Measurements from ENCODE around the gene EML6.
"Not testable (repeated sequence)": the region's sequence is repeated elsewhere in the genome, so short reads cannot be mapped to it uniquely, and the experiment has no call there.

EML6 gene

DNA sequence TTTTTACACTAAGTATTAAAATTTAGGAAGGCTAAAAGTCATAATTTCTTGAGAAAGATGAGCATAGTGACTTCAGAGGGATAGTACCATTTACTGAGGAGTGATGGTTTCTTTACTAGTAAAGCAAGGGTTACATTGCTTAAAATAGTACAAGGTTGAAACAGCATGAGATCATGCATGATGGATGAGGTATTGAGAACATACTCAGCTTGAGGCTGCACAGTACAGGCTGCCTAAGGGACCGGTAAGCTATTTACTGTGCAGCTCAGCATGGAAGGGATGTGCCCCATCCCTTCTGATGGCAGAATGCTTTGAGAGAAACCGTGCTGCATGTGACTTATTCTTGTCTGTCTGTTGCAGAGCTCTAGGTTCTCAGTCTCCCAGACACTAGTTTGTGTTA lies 122.1 kb downstream of the EML6 start:
- DNase-seq (ENCODE audit: low read depth), result no peak

DNA sequence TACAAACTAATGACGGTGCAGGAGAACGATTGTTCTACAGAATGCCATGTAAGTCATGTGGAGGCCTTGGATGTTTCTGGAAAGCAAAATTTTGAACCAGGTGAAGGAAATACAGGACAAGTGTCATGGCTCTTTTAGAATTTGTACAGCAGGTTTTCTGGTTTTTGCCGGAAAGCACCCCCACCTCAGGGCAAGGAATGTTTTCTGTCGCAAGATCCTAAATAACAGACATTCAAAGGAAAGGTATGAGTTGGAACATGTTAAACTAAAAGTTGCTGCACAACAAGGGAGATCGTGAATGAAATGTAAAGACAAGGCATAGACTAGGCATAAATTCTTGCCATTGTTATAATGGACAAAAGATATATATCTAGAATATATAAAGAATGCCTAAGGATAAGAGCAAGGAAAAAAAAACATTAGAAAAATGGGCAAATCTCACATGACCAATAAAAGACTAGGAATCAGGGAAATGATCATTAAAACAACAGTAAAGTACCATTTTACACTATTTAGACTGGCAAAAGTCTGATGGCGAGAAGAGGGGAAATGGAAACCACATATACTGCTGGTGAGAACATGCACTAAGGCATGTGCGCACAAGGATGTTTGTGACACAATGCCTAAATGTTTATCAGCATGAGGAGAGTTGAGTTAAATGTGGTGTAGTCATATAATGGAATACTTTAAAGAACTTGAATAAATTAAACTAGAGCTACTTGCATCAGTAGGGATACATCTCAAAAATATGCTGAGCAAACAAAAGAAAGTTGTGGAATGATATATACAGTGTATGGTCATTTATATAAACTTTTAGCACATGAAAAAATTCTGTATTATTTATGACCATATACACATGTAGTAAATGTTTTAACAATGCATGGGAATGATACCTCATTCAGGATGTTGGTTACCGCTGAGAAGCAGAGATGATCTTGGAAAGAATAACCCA lies 127.0 kb downstream of the EML6 start:
- no peak for DNase-seq (ENCODE audit: low read depth)

DNA sequence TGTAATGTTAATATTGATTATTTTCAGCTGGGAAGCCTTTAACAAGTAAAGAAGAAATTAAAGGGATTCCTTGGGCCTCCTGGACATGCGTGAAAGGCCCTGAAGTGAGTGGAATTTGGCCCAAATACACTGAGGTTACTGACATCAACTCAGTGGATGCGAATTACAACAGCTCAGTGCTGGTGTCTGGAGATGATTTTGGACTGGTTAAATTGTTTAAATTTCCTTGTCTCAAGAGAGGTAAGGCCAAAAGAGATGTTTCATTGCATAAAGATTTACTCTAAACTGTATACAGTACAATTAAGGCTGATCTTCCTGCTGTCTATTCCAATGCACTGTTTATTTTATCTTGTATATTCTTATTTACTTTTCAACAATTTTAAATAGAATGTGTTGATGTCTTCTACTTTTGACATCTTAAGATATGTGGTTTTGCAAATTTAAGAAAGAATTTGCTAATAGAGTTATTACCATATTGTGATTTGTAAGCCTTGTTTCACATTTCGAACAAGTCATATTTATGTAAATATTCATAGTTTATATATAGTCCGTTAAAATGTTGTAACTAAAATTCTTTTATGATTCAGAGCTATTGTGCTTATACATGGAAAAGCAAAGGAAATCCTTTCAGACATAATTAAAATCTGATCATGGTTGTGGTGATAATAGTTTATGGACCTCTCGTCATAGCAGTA lies 130.3 kb downstream of the EML6 start:
- no peak for DNase-seq (ENCODE audit: low read depth)

DNA sequence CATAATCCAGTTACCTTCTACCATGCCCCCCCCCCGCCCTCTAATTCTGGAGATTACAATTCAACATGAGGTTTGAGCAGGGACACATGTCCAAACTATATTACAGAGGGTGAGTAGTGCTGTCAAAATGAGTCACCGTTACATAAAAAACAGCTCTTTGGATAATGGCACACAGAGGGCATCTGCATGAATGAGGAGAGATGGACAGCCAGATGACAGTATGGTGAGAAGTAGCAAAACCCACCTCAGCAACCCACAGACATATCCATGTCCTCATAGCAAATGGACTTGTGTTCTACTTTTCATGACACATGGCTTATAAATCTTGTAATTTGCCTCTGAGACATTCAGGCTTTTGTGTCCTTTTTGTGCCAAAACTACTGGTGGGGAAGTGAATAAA lies 132.0 kb downstream of the EML6 start:
- no peak for DNase-seq (ENCODE audit: low read depth)

DNA sequence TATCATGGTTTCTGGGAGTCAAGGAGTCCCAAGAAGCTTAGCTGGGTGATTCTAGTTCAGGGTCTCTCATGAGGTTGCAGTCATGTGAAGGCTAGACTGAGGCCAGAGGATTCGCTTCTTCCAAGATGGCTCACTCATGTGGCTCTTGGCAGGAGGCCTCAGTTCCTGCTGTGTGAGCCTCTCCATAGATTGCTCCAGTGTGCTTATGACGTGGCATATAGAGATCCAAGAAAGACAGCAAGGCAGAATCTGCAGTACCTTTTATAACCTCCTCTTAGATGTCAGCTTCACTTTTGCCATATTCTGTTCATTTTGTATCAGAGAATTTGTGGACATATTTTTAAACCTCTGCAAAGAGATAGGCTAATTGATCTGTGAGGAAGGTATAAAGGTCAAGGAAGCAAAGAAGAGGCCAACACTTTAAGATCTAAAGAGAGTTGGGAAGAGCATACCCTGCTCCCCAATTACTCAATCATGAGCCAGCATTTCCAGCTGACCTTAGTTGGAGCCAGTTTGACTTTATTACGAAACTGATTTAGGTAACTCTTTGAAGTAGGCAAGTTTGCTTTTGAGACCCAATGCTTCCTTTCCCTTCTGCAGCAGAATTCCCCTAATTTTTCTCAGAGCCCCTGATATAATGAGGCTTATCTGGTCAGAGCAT lies 134.7 kb downstream of the EML6 start:
- DNase-seq (ENCODE audit: low read depth), result no peak

DNA sequence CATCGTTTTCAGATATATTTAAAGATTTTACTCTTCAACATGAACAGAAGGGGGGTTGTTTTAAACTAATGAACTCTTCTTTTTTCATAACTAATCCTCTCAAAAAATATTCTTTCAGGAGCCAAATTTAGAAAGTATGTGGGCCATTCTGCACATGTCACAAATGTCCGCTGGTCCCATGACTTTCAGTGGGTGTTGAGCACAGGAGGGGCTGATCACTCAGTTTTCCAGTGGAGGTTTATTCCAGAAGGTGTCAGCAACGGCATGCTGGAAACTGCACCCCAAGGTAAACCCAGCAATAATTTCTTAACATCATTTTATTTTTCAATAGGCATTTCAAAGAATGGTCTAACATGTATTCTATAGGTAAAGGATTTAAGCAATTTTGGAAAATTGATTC lies 136.0 kb downstream of the EML6 start:
- DNase-seq (ENCODE audit: low read depth), result no peak

DNA sequence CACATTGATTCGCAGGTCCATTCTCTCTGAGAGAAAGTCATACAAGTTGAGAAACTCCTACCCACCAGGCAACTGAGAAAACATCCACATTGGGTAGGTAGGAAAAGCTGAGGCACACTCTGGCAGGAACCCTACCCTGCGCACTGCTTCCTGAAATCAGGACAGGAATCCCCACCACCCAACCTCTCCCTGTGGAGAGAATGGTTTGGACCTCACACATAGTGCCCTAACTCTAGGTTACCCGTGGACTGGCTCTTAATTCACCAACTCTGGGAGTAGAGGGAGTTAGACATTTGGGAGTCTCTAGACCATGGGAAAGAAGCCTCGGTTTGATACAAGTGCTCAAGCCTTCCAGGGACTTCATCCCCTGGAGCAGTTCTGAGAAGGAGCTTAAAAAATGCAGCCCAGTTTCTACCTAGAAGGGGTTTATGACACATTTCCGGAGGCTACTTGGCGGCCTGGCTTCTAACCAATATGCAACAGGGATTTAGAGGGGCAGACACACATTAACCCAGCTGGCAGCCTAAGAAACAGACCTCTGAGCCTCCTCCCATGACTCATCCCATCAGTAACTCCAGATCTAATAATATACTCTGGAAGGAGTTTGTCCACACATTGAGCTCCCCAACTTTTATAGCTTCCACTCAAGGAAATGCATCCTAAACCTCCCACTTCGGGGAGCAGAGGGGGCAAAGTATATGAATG lies 136.7 kb downstream of the EML6 start:
- no peak for DNase-seq (ENCODE audit: low read depth)

DNA sequence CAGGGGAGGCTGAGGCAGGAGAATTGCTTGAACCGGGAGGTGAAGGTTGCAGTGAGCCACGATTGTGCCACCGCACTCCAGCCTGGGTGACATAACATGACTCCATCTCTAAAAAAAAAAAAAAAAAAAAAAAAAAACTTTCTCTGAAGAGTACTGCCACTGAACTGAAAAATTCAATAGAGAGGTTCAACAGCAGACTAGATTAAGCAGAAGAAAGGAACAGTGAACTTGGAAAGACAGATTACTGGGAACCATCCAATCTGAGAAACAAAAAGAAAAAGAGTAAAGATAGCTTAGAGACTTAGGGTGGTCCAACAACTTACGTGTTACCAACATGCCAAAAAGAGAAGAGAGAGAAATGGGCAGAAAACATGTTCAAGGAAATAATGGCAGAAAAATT lies 138.8 kb downstream of the EML6 start:
- no peak for DNase-seq (ENCODE audit: low read depth)

DNA sequence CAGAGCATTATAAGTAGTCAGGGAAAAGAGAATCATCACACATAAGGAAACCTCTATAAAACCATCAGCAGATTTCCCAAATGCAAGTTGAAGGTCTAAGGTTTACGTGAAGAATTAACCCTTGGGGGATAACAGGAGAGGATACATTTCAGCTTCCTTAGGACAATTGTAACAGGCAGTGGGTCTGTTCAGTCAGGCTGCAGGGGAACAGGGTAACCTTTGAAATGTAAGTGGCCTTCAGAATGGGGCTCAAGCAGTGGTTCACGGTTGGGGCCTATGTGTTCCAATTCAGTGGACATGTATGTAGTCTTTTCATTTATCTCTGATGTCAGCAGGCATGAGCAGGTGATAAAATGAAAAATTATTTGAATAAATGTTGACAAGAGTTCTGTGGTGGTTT lies 139.3 kb downstream of the EML6 start:
- DNase-seq (ENCODE audit: low read depth), result no peak

DNA sequence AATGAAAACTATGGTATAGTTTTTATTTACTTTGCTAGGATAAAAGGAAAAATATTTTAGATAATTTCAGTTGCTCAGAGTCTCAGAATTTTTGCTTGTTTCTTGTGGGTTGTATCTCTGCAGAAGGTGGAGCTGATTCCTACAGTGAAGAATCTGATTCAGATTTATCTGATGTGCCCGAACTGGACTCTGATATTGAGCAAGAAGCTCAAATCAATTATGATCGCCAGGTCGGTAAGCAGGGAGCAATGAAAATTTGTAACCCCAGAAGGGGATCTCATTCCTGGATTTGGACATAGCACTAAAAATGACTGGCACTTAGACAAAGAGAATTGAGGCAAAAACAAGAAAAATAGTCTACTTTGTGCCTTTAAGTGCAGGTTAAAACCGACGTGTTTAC lies 140.2 kb downstream of the EML6 start:
- DNase-seq (ENCODE audit: low read depth), result no peak

DNA sequence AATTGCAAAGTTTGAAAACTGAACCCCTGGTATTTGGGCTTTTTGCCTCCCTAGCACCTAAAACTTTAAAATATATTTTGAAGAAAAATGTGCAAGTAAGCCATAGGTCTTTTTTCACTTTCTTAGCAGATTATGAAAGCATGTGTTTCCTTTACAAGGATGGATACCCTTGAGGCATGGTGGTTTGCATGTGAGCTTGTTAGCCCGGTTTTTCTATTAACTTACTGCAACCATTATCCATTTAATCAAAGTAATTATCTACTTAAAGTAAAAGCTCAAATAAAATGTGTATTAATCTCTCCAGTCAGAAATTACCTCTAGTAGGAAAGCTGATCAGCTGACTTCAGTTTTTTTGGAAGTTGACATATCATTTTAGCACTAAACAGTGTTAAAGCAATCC lies 140.6 kb downstream of the EML6 start:
- DNase-seq (ENCODE audit: low read depth), result no peak

DNA sequence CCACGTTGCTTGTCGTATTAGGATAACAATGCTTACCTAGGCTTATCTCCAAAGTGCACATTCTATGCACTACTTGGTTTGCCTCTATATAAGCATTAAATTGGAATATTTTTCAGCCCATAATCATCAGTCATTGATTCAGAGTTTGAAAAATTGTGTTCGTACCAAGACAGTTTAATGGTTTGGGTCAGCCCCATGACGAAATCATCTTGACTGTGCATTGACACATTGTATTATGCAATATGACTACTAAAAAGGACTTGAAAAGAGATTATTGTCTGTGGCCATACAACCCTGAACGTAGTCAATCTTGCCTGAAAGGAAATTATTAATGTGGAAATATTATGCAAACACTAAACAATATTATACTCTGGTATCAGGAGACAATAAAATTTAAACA lies 141.3 kb downstream of the EML6 start:
- DNase-seq (ENCODE audit: low read depth), result no peak

DNA sequence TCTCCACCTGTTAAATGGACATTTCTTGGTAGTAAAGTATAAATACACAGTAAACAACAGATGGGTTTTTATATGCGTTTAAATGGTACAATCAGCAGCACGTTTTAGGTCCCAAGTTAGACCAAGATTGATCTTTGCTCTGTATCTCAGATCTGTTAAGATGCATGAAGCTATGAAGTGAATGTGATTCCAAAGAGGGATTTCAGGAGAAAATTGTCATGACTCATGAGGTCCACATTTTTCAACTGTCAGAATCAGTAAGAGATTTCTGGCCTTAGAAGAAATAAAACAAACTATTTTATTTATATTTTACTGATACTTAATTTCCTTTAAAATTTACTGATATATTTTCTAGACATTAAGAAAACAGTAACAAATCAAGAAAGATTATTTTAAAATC lies 142.7 kb downstream of the EML6 start:
- DNase-seq (ENCODE audit: low read depth), result no peak

DNA sequence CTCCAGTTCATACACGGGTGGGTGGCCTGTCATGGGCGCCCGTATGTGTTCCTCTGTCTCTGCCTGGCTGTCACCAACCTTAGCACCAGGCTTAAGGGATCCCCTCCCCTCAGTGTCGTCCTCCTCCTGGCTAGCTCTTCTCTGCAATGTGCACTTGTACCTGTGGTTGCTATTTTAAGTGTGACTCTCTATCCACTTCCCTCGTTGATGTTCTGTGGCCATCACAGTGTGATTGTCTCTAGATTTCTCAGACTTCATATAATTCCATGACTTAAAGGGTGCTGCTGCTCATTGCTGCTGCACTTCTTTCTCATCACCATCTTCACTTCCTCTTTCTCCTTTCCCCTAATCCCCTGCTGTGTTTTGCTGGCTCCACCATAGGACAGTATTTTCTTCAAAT lies 143.4 kb downstream of the EML6 start:
- no peak for DNase-seq (ENCODE audit: low read depth)

DNA sequence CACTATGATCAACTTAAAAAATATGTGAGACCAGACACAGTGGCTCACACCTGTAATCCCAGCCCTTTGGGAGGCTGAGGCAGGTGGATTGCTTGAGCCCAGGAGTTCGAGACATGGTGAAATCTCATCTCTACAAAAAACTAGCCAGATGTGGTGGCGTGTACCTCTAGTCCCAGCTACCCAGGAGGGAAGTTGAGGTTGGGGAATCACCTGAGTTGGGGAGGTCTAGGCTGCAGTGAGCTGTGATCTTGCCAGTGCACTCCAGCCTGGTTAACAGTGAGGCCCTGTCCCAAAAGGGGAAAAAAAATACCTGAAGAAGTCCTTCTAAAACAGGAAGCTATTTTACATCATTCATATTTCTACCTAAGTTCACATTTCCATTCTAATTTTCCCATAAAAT lies 144.0 kb downstream of the EML6 start:
- no peak for DNase-seq (ENCODE audit: low read depth)

DNA sequence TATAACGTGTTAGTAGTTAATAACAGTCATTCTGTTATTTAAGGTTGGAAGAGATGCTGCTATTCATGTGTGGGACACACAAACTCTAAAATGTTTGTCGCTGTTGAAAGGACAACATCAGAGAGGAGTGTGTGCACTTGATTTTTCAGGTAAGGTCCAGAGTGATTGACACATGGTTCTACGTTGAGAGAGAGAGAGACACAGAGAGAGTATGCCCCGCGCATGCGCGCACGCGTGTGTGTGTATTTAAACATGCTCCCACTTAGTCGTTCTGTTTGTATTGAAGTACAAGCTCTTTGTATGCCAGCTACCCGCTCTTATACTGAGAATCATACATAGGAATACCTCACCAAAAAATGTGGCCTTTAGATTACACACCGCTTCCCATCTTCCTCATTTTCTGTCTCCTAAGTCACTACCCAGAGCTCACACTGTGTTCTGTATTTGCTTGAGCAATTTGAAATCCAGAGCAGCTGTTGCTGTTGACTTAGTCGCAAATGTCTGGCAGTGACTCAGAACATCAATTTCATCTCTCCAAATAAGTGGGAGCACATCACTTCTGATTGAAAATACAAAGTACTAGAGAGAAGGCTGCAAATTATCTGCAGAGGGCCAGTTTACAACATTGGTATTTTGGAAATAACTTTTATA lies 148.1 kb downstream of the EML6 start:
- DNase-seq (ENCODE audit: low read depth), result no peak

DNA sequence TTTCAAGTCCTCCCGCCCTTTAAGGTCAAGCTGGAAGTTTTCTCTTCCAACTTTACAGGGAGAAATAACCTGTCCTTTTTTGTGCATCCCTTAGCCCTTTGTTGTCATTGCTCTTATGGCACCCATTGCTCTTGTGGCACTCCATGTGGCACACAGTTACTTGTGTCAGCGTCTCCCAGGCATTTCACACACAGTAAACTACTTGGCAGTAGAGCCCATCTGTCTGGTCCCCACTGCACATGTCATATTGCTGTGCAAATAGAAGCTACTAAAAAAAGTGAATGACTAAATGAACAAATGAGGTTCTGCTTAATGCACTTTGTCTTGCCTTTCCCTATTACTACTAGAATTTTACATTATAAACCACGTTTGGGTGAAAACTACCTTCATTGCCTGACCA lies 149.3 kb downstream of the EML6 start:
- no peak for DNase-seq (ENCODE audit: low read depth)

DNA sequence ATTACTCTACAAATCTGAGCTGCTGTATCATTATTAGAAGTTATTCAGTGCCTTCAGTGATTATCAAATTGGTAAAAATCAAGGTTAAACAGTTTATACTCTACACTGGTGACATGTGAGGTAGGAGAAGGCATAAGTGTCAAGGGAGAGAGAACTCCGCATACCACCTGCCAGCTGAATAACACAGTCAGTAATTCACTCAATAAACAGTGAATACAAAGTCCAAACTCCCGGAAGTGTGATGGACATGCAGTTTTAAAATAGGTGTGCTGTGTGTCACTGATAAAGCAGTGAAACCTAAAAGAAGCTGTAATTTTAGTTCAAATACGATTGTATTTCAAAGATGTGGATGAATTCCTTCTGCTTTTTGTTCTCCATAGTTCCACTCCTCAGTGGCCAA lies 149.8 kb downstream of the EML6 start:
- not testable (repeated sequence) for DNase-seq (ENCODE audit: low read depth)

DNA sequence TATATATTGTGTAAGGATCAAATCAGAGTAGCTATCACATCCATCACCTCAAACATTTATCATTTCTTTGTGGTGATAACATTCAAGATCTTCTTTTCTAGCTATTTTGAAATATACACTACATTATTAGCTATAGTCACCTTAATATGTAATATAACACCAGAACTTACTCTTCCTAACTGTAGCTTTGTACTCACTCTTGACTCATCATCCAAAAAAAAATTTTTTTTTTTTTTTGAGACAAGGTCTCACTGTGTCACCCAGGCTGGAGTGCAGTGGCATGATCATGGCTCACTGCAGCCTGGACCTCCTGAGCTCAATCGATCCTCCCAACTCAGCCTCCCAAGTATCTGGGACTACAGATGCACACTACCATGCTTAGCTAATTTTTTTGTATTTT lies 153.3 kb downstream of the EML6 start:
- no peak for DNase-seq (ENCODE audit: low read depth)

DNA sequence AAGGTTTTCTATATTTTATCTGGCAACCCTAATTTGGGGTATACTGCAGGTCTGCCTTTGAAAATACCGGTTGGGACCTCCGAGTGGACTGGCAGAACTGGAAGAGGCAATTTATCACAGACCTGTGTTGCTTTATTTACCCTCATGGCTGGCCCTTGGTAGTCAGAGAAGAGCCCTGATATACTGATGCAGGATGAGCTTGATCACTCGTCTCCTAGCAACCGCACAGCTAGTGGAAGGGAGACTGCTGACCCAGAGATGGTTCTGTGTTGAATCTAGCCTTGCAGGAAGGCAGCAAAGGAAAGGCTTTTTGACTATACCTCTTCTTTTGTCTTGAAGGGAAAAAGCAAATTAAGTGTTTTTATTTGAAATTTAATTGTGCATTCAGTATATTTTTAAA lies 154.7 kb downstream of the EML6 start:
- DNase-seq (ENCODE audit: low read depth), result no peak

DNA sequence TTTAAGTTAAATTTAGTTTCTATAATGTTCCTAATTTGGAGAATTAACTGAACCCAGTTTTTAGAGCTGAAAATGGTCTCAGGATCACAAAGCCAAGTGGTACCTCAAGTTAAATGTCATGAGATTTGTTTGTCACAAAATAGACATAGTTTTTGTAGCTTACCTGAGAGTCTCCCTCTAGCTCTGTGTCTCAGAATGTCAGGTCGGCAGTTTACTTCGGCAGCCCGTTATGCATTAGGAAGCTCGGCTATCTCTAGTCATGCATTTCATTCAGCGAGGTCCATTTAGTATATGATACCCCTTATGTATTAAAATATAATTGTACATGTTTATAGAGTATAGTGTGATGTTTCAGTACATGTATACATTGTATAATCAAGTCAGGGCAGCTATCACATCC lies 155.6 kb downstream of the EML6 start:
- DNase-seq (ENCODE audit: low read depth), result no peak
